Panc1 (cell line): ENCODE data around the gene MPZL1. TPM values are rescaled to one million over a fixed set of nuclear protein-coding genes. Genes with fewer than 3 reads are reported as not detected.

Source experiments
- ATAC-seq: fragments of 200-7000 bp; cut with Tn5 transposase; 2 replicates; pipeline ENCODE4 v1.9.1; 2020; ENCODE audit warnings: mild to moderate bottlenecking, moderate library complexity
- BruUV-seq: library from RNA; stranded (reverse); fragments of 400-500 nt; replicated peaks from 2 replicates; lab custom pipeline; 2021; lab: Mats Ljungman, UMichigan
- CTCF ChIA-PET: fragments of 300-600 bp; sonication (Branson Sonifier 250); formaldehyde crosslinking; loops from one replicate; lab custom pipeline; 2022; ENCODE audit warnings: antibody characterized with exemption; lab: Charles Lee
- POLR2A ChIA-PET: fragments of 300-600 bp; sonication (Branson Sonifier 250); formaldehyde crosslinking; loops from one replicate; lab custom pipeline; 2022; ENCODE audit warnings: antibody characterized with exemption; lab: Charles Lee
- DNase-seq: peaks from one replicate; pipeline ENCODE4 v3.0.0-alpha.2; 2010; ENCODE audit warnings: low read depth, low spot score
- H3K27ac ChIP-seq: 2 replicates; pipeline ENCODE4 v1.5.1; 2011; ENCODE audit warnings: mild to moderate bottlenecking, low read length, inconsistent platforms
- H3K27me3 ChIP-seq: fragments of 200-500 bp; sonication (Bioruptor generic); 2 replicates; pipeline ENCODE4 v1.6.0; 2014; ENCODE audit warnings: low read length, inconsistent platforms; ENCODE audit not compliant: control insufficient read depth, insufficient read depth
- H3K36me3 ChIP-seq: fragments of 200-500 bp; sonication (Bioruptor generic); 2 replicates; pipeline ENCODE4 v1.5.1; 2014; ENCODE audit warnings: inconsistent platforms, mild to moderate bottlenecking, low read length, moderate library complexity; ENCODE audit not compliant: control insufficient read depth, insufficient read depth
- H3K4me1 ChIP-seq: 2 replicates; pipeline ENCODE4 v1.5.1; 2011; ENCODE audit warnings: inconsistent platforms, mild to moderate bottlenecking, low read length, moderate library complexity; ENCODE audit not compliant: control insufficient read depth, insufficient read depth
- H3K4me3 ChIP-seq, 2 experiments: 2 replicates each; pipeline ENCODE4 v1.5.1; 2011 to 2012; ENCODE audit warnings: low read depth in 2 of 2, low read length in 2 of 2, mild to moderate bottlenecking in 2 of 2, inconsistent platforms in 1 of 2, moderate library complexity in 1 of 2
- H3K9me3 ChIP-seq: fragments of 200-500 bp; sonication (Bioruptor generic); 2 replicates; pipeline ENCODE4 v1.5.1; 2014; ENCODE audit warnings: low read depth, mild to moderate bottlenecking, inconsistent platforms, low read length, moderate library complexity; ENCODE audit not compliant: control insufficient read depth, insufficient read depth
- CTCF ChIP-seq: fragments of 450-650 bp; IDR thresholded peaks from 2 replicates; pipeline ENCODE4 v1.5.1; 2017; ENCODE audit warnings: mild to moderate bottlenecking
- POLR2AphosphoS5 ChIP-seq: IDR thresholded peaks from 2 replicates; pipeline ENCODE4 v1.6.1; 2012; ENCODE audit warnings: mild to moderate bottlenecking, low read depth, low read length, moderate library complexity
- REST ChIP-seq, 2 experiments: IDR thresholded peaks; 2 replicates each; pipeline ENCODE4 v1.6.1; 2011 to 2012; ENCODE audit warnings: low read depth in 2 of 2, control low read depth in 1 of 2, low read length in 1 of 2, mild to moderate bottlenecking in 1 of 2, moderate library complexity in 1 of 2; ENCODE audit not compliant: insufficient read depth in 1 of 2
- SIN3A ChIP-seq: IDR thresholded peaks from 2 replicates; pipeline ENCODE4 v1.6.1; 2012; ENCODE audit warnings: low read depth, mild to moderate bottlenecking, low read length, moderate library complexity, borderline replicate concordance; ENCODE audit not compliant: insufficient read depth
- TCF7L2 ChIP-seq: IDR thresholded peaks from 2 replicates; pipeline ENCODE4 v1.6.1; 2011; ENCODE audit warnings: mild to moderate bottlenecking, low read depth, low read length, inconsistent platforms
- in situ Hi-C: cut with HindIII; loops from 2 replicates; pipeline ENCODE4 v1.10.0; 2016; ENCODE audit warnings: low sequenced_read_pairs, low pct_unique_long_range_greater_than_20kb
- intact Hi-C: fragments of 100-400 bp; cut with micrococcal nuclease; formaldehyde crosslinking; loops from one replicate; pipeline ENCODE4 v1.10.0; 2022; ENCODE audit not compliant: unreplicated experiment
- total RNA-seq: library from RNA; stranded (reverse); gene quantifications from one replicate; pipeline ENCODE4 v1.2.1, GENCODE V29; 2021; ENCODE audit not compliant: unreplicated experiment

Gene MPZL1
- total RNA-seq, 1 experiment from 2014 or later = 72.0 TPM

GRCh38 chr1:167681024-167681423, 40.8 kb upstream of the MPZL1 start:
- Histone ChIP-seq H3K36me3 (no peaks in the 10 kb centered on the region), H3K27ac (no peak overlapping the region), H3K4me1 (no peaks in the 10 kb centered on the region), H3K4me3 (no peak overlapping the region), H3K27me3 (no peaks in the 10 kb centered on the region), H3K9me3 (no peaks in the 10 kb centered on the region)
- CTCF ChIA-PET = interaction anchor here (0.6 kb wide), 1 partner anchor 487 kb away, joined by 3 read pairs; no protein-coding TSS in a partner anchor
- DNase-seq = no peak
- in situ Hi-C loops = no loop called here
- TF ChIP-seq TCF7L2 (no peak), SIN3A (no peak), CTCF (no peak), REST (IDR thresholded peaks at IDR 0.05; ENCODE audit: insufficient read depth in 1 of 2, low read depth in 2 of 2, low read length in 1 of 2) (no peak), POLR2AphosphoS5 (no peak)
- intact Hi-C loops = no loop called here
- POLR2A ChIA-PET = interaction anchor here (0.9 kb wide), 1 partner anchor 13 kb away, joined by 3 read pairs; no protein-coding TSS in a partner anchor
- BruUV-seq = no TSS peak
- no peak for ATAC-seq

GRCh38 chr1:167681451-167682098, 40.2 kb upstream of the MPZL1 start:
- DNase-seq = no peak
- Histone ChIP-seq H3K36me3 (no peaks in the 10 kb centered on the region), H3K27me3 (no peaks in the 10 kb centered on the region), H3K27ac (no peak overlapping the region), H3K4me3 (no peak overlapping the region), H3K4me1 (no peaks in the 10 kb centered on the region), H3K9me3 (no peaks in the 10 kb centered on the region)
- TF ChIP-seq POLR2AphosphoS5 (no peak), CTCF (no peak), REST (IDR thresholded peaks at IDR 0.05; ENCODE audit: insufficient read depth in 1 of 2, low read depth in 2 of 2, low read length in 1 of 2) (no peak), SIN3A (no peak), TCF7L2 (no peak)
- in situ Hi-C loops (no loop called here), intact Hi-C loops (no loop called here)
- no peak for ATAC-seq
- POLR2A ChIA-PET = interaction anchor here (0.9 kb wide), 1 partner anchor 13 kb away, joined by 3 read pairs; no protein-coding TSS in a partner anchor
- CTCF ChIA-PET = no interaction called here
- no TSS peak for BruUV-seq
